Neural cell (in vitro differentiated cells): ENCODE measurements around the gene SPSB4. TPM values are rescaled to one million over a fixed set of nuclear protein-coding genes. Genes with fewer than 3 reads are reported as not detected.

Experiments
- H2AFZ ChIP-seq: fragments of 200-600, 300-800 bp; sonication (generic), shearing (Covaris generic); 2 replicates; pipeline ENCODE4 v1.6.0; 2014; ENCODE audit warnings: low read depth, mild to moderate bottlenecking, antibody characterized with exemption, low read length, moderate library complexity
- H3F3A ChIP-seq: fragments of 200-600 bp; shearing (Covaris generic); 2 replicates; pipeline ENCODE4 v1.6.1; 2016; ENCODE audit warnings: mild to moderate bottlenecking, moderate library complexity, mixed read lengths, antibody characterized with exemption, low read length; ENCODE audit not compliant: insufficient read depth, poor library complexity, severe bottlenecking
- H3K27ac ChIP-seq: fragments of 200-600, 300-800 bp; sonication (generic), shearing (Covaris generic); 2 replicates; pipeline ENCODE4 v1.5.1; 2014; ENCODE audit warnings: mild to moderate bottlenecking, low read length, moderate library complexity
- H3K27me3 ChIP-seq: fragments of 300-800, 200-600 bp; sonication (generic), shearing (Covaris generic); 2 replicates; pipeline ENCODE4 v1.6.0; 2014; ENCODE audit warnings: mild to moderate bottlenecking, low read depth, low read length, moderate library complexity; ENCODE audit not compliant: insufficient read depth
- H3K36me3 ChIP-seq: fragments of 300-800, 200-600 bp; sonication (generic), shearing (Covaris generic); 2 replicates; pipeline ENCODE4 v1.5.1; 2014; ENCODE audit warnings: mild to moderate bottlenecking, antibody characterized with exemption, low read length, moderate library complexity; ENCODE audit not compliant: insufficient read depth
- H3K4me2 ChIP-seq: fragments of 300-800, 200-600 bp; sonication (generic), shearing (Covaris generic); 2 replicates; pipeline ENCODE4 v1.6.0; 2014; ENCODE audit warnings: mild to moderate bottlenecking, low read length
- H3K4me3 ChIP-seq: fragments of 300-800, 200-600 bp; sonication (generic), shearing (Covaris generic); 2 replicates; pipeline ENCODE4 v1.5.1; 2014; ENCODE audit warnings: mild to moderate bottlenecking, low read length, moderate library complexity
- H3K79me2 ChIP-seq: fragments of 200-600 bp; shearing (Covaris generic); replicated peaks from 2 replicates; pipeline ENCODE4 v1.6.0; 2014; ENCODE audit warnings: mild to moderate bottlenecking, low read length, moderate library complexity; ENCODE audit not compliant: insufficient read depth
- H3K9ac ChIP-seq: fragments of 300-800, 200-600 bp; sonication (generic), shearing (Covaris generic); 2 replicates; pipeline ENCODE4 v1.6.1; 2016; ENCODE audit warnings: mild to moderate bottlenecking, low read length, mixed read lengths
- H3K9me2 ChIP-seq: fragments of 200-600 bp; shearing (Covaris generic); 2 replicates; pipeline ENCODE4 v1.6.1; 2016; ENCODE audit warnings: mild to moderate bottlenecking, low read length, mixed read lengths; ENCODE audit not compliant: insufficient read depth
- H3K9me3 ChIP-seq: fragments of 200-600, 300-800 bp; sonication (generic), shearing (Covaris generic); 2 replicates; pipeline ENCODE4 v1.6.1; 2016; ENCODE audit warnings: mild to moderate bottlenecking, mixed run types, low read length, moderate library complexity, mixed read lengths
- H4K20me1 ChIP-seq: fragments of 200-600 bp; shearing (Covaris generic); 2 replicates; pipeline ENCODE4 v1.6.1; 2016; ENCODE audit warnings: mild to moderate bottlenecking, mixed run types; ENCODE audit not compliant: insufficient read depth
- CTCF ChIP-seq: fragments of 450-650 bp; IDR thresholded peaks from 2 replicates; pipeline ENCODE4 v1.5.1; 2014; ENCODE audit warnings: antibody characterized with exemption, mild to moderate bottlenecking, moderate library complexity; ENCODE audit not compliant: poor library complexity, severe bottlenecking
- EP300 ChIP-seq: fragments of 450-650 bp; conservative IDR thresholded peaks from 2 replicates; pipeline ENCODE4 v1.6.1; 2014; ENCODE audit warnings: antibody characterized with exemption, mild to moderate bottlenecking, moderate library complexity; ENCODE audit not compliant: poor library complexity, severe bottlenecking
- EZH2 ChIP-seq: fragments of 200-600, 300-800 bp; shearing (Covaris generic), sonication (generic); IDR thresholded peaks from 2 replicates; pipeline ENCODE4 v1.6.1; 2014; ENCODE audit warnings: antibody characterized with exemption, low read length, borderline replicate concordance, mild to moderate bottlenecking; ENCODE audit not compliant: insufficient read depth, poor library complexity, severe bottlenecking
- MXI1 ChIP-seq: fragments of 450-650 bp; conservative IDR thresholded peaks from 2 replicates; pipeline ENCODE4 v1.6.1; 2014; ENCODE audit warnings: antibody characterized with exemption, mild to moderate bottlenecking; ENCODE audit not compliant: poor library complexity, severe bottlenecking
- POLR2AphosphoS5 ChIP-seq: IDR thresholded peaks from 2 replicates; pipeline ENCODE4 v1.6.1; 2012
- RAD21 ChIP-seq: fragments of 450-650 bp; conservative IDR thresholded peaks from 2 replicates; pipeline ENCODE4 v1.6.1; 2014; ENCODE audit warnings: antibody characterized with exemption, mild to moderate bottlenecking, moderate library complexity
- SMC3 ChIP-seq: fragments of 450-650 bp; conservative IDR thresholded peaks from 2 replicates; pipeline ENCODE4 v1.6.1; 2014; ENCODE audit warnings: antibody characterized with exemption, mild to moderate bottlenecking, moderate library complexity; ENCODE audit not compliant: poor library complexity
- TAF1 ChIP-seq: IDR thresholded peaks from 2 replicates; pipeline ENCODE4 v1.6.1; 2012; ENCODE audit warnings: low read depth
- polyA plus RNA-seq: library from polyadenylated mRNA; depleted of rRNA; stranded (reverse); fragments of >200 nt; gene quantifications from 2 replicates; pipeline ENCODE4 v1.2.3, GENCODE V29; 2014
- TF ChIP-seq, protein P1 (sequence below): IDR thresholded peaks from 2 replicates; pipeline ENCODE4 v1.6.1; 2012; ENCODE audit warnings: borderline replicate concordance

Gene SPSB4
- polyA plus RNA-seq, 1 donor from 2014 or later = 6.1 TPM

- H3F3A ChIP-seq = no peaks in the 10 kb centered on the region
- H3K9me3 ChIP-seq = no peaks in the 10 kb centered on the region
- TF ChIP-seq MXI1 = no peak
- TF ChIP-seq EZH2 = no peak
- no peak for TF ChIP-seq POLR2AphosphoS5
- TF ChIP-seq, protein P1, sequence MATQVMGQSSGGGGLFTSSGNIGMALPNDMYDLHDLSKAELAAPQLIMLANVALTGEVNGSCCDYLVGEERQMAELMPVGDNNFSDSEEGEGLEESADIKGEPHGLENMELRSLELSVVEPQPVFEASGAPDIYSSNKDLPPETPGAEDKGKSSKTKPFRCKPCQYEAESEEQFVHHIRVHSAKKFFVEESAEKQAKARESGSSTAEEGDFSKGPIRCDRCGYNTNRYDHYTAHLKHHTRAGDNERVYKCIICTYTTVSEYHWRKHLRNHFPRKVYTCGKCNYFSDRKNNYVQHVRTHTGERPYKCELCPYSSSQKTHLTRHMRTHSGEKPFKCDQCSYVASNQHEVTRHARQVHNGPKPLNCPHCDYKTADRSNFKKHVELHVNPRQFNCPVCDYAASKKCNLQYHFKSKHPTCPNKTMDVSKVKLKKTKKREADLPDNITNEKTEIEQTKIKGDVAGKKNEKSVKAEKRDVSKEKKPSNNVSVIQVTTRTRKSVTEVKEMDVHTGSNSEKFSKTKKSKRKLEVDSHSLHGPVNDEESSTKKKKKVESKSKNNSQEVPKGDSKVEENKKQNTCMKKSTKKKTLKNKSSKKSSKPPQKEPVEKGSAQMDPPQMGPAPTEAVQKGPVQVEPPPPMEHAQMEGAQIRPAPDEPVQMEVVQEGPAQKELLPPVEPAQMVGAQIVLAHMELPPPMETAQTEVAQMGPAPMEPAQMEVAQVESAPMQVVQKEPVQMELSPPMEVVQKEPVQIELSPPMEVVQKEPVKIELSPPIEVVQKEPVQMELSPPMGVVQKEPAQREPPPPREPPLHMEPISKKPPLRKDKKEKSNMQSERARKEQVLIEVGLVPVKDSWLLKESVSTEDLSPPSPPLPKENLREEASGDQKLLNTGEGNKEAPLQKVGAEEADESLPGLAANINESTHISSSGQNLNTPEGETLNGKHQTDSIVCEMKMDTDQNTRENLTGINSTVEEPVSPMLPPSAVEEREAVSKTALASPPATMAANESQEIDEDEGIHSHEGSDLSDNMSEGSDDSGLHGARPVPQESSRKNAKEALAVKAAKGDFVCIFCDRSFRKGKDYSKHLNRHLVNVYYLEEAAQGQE = no peak
- no peak for TF ChIP-seq RAD21
- TF ChIP-seq TAF1 = no peak
- no peak for TF ChIP-seq EP300
- TF ChIP-seq CTCF = no peak
- TF ChIP-seq SMC3 = no peak
- H3K79me2 ChIP-seq = no peaks in the 10 kb centered on the region
- no peak overlapping the region for H3K4me2 ChIP-seq
- no peak overlapping the region for H3K27ac ChIP-seq
- no peaks in the 10 kb centered on the region for H3K36me3 ChIP-seq
- H3K9ac ChIP-seq = no peak overlapping the region
- H2AFZ ChIP-seq = no peak overlapping the region
- no peak overlapping the region for H3K4me3 ChIP-seq
- H3K27me3 ChIP-seq = no peaks in the 10 kb centered on the region
- no peaks in the 10 kb centered on the region for H3K9me2 ChIP-seq
- no peaks in the 10 kb centered on the region for H4K20me1 ChIP-seq
Measured at GRCh38 chr3:141184430-141184829, 133.3 kb downstream of the SPSB4 start.

DNA sequence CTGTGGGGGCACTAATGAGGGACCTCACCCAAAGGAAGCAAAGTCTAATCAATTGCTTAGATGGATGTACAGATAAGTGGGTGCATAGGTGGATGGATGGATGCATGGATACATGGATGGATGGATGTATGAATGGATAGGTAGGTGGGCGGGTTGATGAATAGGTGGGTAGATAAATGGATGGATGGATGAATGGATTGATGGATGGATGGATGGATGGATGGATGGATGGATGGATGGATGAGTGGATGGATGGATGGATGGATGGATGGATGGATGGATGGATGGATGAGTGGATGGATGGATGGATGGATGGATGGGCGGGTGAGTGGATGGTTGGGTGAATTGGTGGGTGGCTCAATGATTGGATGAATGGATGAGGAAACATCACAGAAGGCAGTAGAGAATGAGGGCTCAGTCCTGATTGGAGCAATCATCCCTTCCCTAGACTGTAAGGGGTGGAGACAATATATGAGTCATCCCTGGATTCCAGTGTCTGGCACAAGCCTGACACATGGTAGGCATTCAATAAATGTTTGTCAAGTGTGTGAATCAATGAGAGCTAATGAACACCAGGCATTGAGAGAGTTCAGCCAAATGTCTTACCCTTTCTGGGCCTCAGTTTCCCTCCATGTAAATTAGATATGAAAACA, 140.1 kb downstream of the SPSB4 start:
- Histone ChIP-seq H3K9me3 (no peaks in the 10 kb centered on the region), H3K9me2 (no peaks in the 10 kb centered on the region), H3K4me2 (no peak overlapping the region), H4K20me1 (no peaks in the 10 kb centered on the region), H2AFZ (no peak overlapping the region), H3F3A (no peaks in the 10 kb centered on the region), H3K9ac (no peak overlapping the region), H3K36me3 (no peaks in the 10 kb centered on the region), H3K27me3 (no peaks in the 10 kb centered on the region), H3K79me2 (no peaks in the 10 kb centered on the region), H3K4me3 (no peak overlapping the region), H3K27ac (no peak overlapping the region)
- TF ChIP-seq CTCF (no peak), POLR2AphosphoS5 (no peak), RAD21 (no peak), SMC3 (no peak), EZH2 (no peak), TAF1 (no peak), EP300 (no peak), MXI1 (no peak)
- TF ChIP-seq, protein P1 = no peak
